ENCODE measurements around the gene OR2A42.
"Not testable (repeated sequence)": the region's sequence is repeated elsewhere in the genome, so short reads cannot be mapped to it uniquely, and the experiment has no call there.

- not testable (repeated sequence) for TF ChIP-seq PBX3 (IDR thresholded peaks at IDR 0.05); YY1 (IDR thresholded peaks at IDR 0.05; ENCODE audit: low read depth); GABPA (IDR thresholded peaks at IDR 0.05; ENCODE audit: low read depth); CTCF (IDR thresholded peaks at IDR 0.05); POLR2AphosphoS5 (IDR thresholded peaks at IDR 0.05; ENCODE audit: low read depth, low read length)
These were observed 34.1 kb downstream of the OR2A42 start for GRCh38 chr7:144205306-144205705.

Measured in SK-N-SH (cell line).